ENCODE data around the gene SMAGP. TPM values are rescaled to one million over a fixed set of nuclear protein-coding genes. Genes with fewer than 3 reads are reported as not detected.

SMAGP gene
- total and polyA plus RNA-seq, 2 experiments from 2014 or later, result 18.8 to 35.0 TPM

DNA sequence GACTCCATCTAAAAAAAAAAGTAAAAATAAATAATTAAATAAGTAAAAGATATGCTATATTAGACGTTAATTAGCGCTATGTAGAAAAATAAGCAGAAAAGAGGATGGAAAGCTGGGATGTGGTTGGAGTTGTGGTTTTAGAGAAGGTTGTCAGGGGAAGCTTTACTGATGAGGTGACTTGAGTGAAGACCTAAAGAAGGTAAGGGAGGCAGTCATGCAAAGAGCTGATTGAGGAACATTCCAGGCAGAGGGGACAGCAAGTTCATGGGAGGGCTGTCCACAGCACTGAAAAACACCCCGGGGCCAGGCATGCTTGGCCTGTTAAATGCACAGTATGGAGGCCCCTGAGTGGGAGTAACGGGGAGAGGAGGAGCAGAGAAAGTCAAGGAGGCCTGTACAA, 15.7 kb downstream of the SMAGP start:
- TF ChIP-seq EZH2 (IDR thresholded peaks at IDR 0.05; ENCODE audit: insufficient read depth, poor library complexity, severe bottlenecking) (no peak), EZH2phosphoT487 (IDR thresholded peaks at IDR 0.05; ENCODE audit: insufficient read depth, low read depth) (no peak)
- Histone ChIP-seq H3F3A (ENCODE audit: insufficient read depth) (no peaks in the 10 kb centered on the region), H3K4me3 (no peak overlapping the region), H3K9me2 (ENCODE audit: insufficient read depth) (no peaks in the 10 kb centered on the region), H3K79me2 (ENCODE audit: insufficient read depth) (peaks cover 73% of the 10 kb centered on the region), H3K9me3 (ENCODE audit: low read depth) (no peaks in the 10 kb centered on the region), H3K27ac (no peak overlapping the region), H2AFZ (no peak overlapping the region), H4K20me1 (ENCODE audit: insufficient read depth) (no peaks in the 10 kb centered on the region), H3K4me1 (ENCODE audit: insufficient read depth) (no peaks in the 10 kb centered on the region), H3K27me3 (replicated peaks; ENCODE audit: insufficient read depth) (no peaks in the 10 kb centered on the region), H3K4me2 (ENCODE audit: unreplicated experiment) (no peak overlapping the region), H3K36me3 (ENCODE audit: low read depth) (0 out of 2 replicates have a peak, but pooled peaks cover 7% of the 10 kb centered on the region), H3K9ac (no peak overlapping the region)
- in situ Hi-C loops (cut with MboI), result no loop called here
- DNase-seq, result no peak
- WGBS, 2 experiments (ENCODE audit: low coverage in 1 of 2, low lambda C conversion rate in 2 of 2, missing lambda C conversion rate in 2 of 2), result 70 to 71% methylated on average over 4 of the region's 4 CpGs

DNA sequence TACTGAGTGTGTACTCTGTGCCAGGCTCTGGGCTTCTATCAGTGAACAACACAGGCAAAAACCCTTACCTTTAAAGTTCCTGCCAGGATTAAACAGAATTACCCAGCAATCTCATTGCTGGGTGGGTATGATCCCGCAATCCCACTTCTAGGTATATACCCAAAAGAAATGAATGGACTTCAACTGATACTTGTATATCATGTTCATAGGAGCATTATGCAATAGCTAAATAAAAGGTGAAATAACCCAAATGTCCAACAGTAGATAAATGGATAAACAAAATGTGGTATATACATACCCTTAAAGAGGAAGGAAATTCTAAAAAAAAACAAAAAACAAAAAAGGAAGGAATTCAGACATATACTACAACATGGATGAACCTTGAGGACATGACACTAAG, 16.9 kb downstream of the SMAGP start:
- H3K36me3 ChIP-seq (ENCODE audit: low read depth), result 0 out of 2 replicates have a peak, but pooled peaks cover 7% of the 10 kb centered on the region
- peaks cover 70% of the 10 kb centered on the region for H3K79me2 ChIP-seq (ENCODE audit: insufficient read depth)
- no peak overlapping the region for H2AFZ ChIP-seq
- H3K27ac ChIP-seq, result no peak overlapping the region
- no peak overlapping the region for H3K9ac ChIP-seq
- no peaks in the 10 kb centered on the region for H3K4me1 ChIP-seq (ENCODE audit: insufficient read depth)
- TF ChIP-seq EZH2 (IDR thresholded peaks at IDR 0.05; ENCODE audit: insufficient read depth, poor library complexity, severe bottlenecking) (no peak), EZH2phosphoT487 (IDR thresholded peaks at IDR 0.05; ENCODE audit: insufficient read depth, low read depth) (no peak)
- H3K4me3 ChIP-seq, result no peak overlapping the region
- no peak for DNase-seq
- in situ Hi-C loops (cut with MboI), result no loop called here
- H4K20me1 ChIP-seq (ENCODE audit: insufficient read depth), result no peaks in the 10 kb centered on the region
- H3K4me2 ChIP-seq (ENCODE audit: unreplicated experiment), result no peak overlapping the region
- H3K9me2 ChIP-seq (ENCODE audit: insufficient read depth), result no peaks in the 10 kb centered on the region
- no peaks in the 10 kb centered on the region for H3K27me3 ChIP-seq (replicated peaks; ENCODE audit: insufficient read depth)
- no peaks in the 10 kb centered on the region for H3F3A ChIP-seq (ENCODE audit: insufficient read depth)
- WGBS, 2 experiments (ENCODE audit: low coverage in 1 of 2, low lambda C conversion rate in 2 of 2, missing lambda C conversion rate in 2 of 2), result 97 to 100% methylated on average over 1 of the region's 1 CpG
- no peaks in the 10 kb centered on the region for H3K9me3 ChIP-seq (ENCODE audit: low read depth)

DNA sequence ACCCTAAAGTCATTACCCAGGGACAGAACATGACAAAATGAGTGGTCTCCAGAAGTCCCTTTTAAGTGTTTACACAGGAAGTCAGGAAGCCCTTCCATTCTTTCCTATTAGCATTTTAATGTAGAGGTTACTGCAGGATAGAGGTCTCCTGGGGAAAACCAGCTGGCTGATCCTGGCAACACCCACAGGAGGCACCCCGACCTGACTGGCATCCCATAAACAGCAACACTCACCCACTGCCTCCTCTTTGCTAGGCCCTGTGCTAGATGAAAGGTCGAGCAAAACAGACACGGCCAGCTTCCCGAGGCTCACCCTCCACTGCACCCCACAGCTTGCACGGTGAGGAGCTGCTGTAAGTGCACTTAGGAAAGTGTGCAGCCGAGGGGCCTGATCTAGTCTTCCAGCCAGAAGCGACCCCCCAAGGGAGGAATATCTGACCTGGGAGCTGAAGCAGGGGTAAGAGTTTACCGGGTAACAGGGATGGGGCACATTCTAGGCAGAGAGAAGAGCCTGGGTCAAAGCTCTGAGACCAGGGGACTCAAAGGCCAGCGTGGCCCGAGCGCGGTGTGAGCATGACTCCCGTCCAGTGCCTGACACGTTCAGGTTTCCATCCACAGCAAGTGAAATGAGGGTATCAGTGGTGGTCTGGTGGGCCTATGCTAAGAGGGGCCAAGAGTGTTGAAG, 22.6 kb downstream of the SMAGP start:
- no peak overlapping the region for H3K4me2 ChIP-seq (ENCODE audit: unreplicated experiment)
- H3K27ac ChIP-seq, result no peak overlapping the region
- H3K9me2 ChIP-seq (ENCODE audit: insufficient read depth), result no peaks in the 10 kb centered on the region
- H3K79me2 ChIP-seq (ENCODE audit: insufficient read depth), result peaks cover 72% of the 10 kb centered on the region
- TF ChIP-seq EZH2phosphoT487 (IDR thresholded peaks at IDR 0.05; ENCODE audit: insufficient read depth, low read depth) (no peak), EZH2 (IDR thresholded peaks at IDR 0.05; ENCODE audit: insufficient read depth, poor library complexity, severe bottlenecking) (no peak)
- H4K20me1 ChIP-seq (ENCODE audit: insufficient read depth), result no peaks in the 10 kb centered on the region
- H3K27me3 ChIP-seq (replicated peaks; ENCODE audit: insufficient read depth), result no peaks in the 10 kb centered on the region
- in situ Hi-C loops (cut with MboI), result no loop called here
- H3K4me3 ChIP-seq, result no peak overlapping the region
- WGBS, 2 experiments (ENCODE audit: low coverage in 1 of 2, low lambda C conversion rate in 2 of 2, missing lambda C conversion rate in 2 of 2), result 72 to 74% methylated on average over 14 of the region's 14 CpGs
- peaks cover 13% of the 10 kb centered on the region; the same call in 1 of the 2 replicates for H3K4me1 ChIP-seq (ENCODE audit: insufficient read depth)
- no peak for DNase-seq
- no peak overlapping the region for H3K9ac ChIP-seq
- H3F3A ChIP-seq (ENCODE audit: insufficient read depth), result peaks cover 19% of the 10 kb centered on the region; the same call in 1 of the 2 replicates
- peaks cover 39% of the 10 kb centered on the region for H3K36me3 ChIP-seq (ENCODE audit: low read depth)
- H3K9me3 ChIP-seq (ENCODE audit: low read depth), result no peaks in the 10 kb centered on the region
- H2AFZ ChIP-seq, result no peak overlapping the region

DNA sequence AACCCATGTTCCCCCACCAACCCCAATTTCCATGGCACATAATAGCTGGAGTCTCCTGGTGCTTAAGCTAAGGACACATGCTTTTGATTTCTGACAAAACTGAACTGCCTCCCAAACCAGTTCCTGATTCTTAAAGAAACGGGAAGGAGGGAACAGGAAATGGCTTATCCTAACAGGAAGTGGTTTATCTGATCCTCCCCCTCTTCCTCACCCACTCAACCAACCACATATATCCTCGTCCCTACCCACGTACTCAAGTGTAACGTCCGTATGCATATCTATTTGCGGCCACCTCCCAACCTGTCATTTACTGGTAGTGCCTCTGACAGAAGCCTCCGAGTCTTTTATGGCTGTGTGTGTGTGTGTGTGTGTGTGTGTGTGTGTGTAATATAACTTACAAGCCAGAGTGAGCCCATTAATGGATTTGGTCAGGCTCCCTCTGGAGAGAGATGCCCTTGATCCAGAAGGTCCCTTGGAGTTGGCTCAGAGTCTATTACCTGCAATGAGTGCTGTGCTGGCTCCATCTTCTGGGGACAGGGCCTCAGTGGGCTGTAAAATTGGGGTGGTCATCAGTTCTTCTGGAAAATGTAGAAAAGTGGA, 23.9 kb downstream of the SMAGP start:
- Histone ChIP-seq H3K4me1 (ENCODE audit: insufficient read depth) (peaks cover 15% of the 10 kb centered on the region), H3K79me2 (ENCODE audit: insufficient read depth) (peaks cover 73% of the 10 kb centered on the region), H3K9ac (peak overlapping the region; percentile 21; the same call in 1 of the 2 replicates), H3K4me2 (ENCODE audit: unreplicated experiment) (no peak overlapping the region), H3K36me3 (ENCODE audit: low read depth) (peaks cover 49% of the 10 kb centered on the region), H3K27me3 (replicated peaks; ENCODE audit: insufficient read depth) (no peaks in the 10 kb centered on the region), H4K20me1 (ENCODE audit: insufficient read depth) (no peaks in the 10 kb centered on the region), H3K9me2 (ENCODE audit: insufficient read depth) (no peaks in the 10 kb centered on the region), H3F3A (ENCODE audit: insufficient read depth) (peaks cover 22% of the 10 kb centered on the region; the same call in 1 of the 2 replicates), H3K27ac (peak overlapping the region; percentile 10; the same call in 1 of the 2 replicates), H2AFZ (0 out of 2 replicates have a peak overlapping the region, but pooled peaks have one; percentile 31), H3K9me3 (ENCODE audit: low read depth) (no peaks in the 10 kb centered on the region), H3K4me3 (no peak overlapping the region)
- in situ Hi-C loops (cut with MboI), result no loop called here
- DNase-seq, result peak; percentile 21
- TF ChIP-seq EZH2phosphoT487 (IDR thresholded peaks at IDR 0.05; ENCODE audit: insufficient read depth, low read depth), result no peak
- no peak for TF ChIP-seq EZH2 (IDR thresholded peaks at IDR 0.05; ENCODE audit: insufficient read depth, poor library complexity, severe bottlenecking)
- WGBS, 2 experiments (ENCODE audit: low coverage in 1 of 2, low lambda C conversion rate in 2 of 2, missing lambda C conversion rate in 2 of 2), result 55% methylated on average over 7 of the region's 7 CpGs
